ELR (cell line): ENCODE data around the gene DDX31.

Experiments used
- DNase-seq: peaks from one replicate; pipeline ENCODE4 v3.0.0-alpha.2; 2015; ENCODE audit warnings: low read depth

Gene DDX31

DNA sequence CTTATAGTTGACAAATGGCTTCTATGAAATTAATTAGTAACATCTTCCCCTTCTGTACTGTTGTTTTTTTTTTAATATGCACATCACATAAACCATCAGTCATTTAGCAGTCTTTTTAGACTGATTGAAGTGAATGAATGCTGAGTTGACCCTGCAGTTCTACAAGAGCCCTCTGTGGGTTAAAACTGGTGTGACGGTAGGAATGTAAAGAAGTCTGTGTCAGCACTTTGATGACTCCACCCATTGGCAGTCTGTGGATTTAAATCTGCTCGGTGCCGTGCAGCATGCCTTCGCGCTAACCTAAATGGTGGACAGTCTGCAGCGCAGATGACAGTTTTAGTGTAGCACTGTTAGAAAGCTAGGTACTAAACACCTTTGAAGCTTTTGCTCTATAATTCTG is 3.6 kb upstream of the DDX31 start:
- DNase-seq, result peak; percentile 76

DNA sequence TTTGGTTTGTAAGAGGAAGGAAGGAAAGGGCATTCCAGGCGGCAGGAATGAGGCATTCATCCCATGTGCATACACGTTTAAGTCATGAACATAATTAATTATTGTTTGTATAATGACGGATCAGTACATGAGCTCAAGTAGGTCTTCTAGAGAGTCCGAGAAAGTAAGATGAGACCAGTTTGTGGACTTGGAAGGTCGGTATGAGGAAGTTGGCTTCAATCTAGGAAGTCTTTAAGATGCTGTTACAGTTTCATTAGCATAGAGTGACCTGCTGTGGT is 2.6 kb upstream of the DDX31 start:
- peak; percentile 24 for DNase-seq

DNA sequence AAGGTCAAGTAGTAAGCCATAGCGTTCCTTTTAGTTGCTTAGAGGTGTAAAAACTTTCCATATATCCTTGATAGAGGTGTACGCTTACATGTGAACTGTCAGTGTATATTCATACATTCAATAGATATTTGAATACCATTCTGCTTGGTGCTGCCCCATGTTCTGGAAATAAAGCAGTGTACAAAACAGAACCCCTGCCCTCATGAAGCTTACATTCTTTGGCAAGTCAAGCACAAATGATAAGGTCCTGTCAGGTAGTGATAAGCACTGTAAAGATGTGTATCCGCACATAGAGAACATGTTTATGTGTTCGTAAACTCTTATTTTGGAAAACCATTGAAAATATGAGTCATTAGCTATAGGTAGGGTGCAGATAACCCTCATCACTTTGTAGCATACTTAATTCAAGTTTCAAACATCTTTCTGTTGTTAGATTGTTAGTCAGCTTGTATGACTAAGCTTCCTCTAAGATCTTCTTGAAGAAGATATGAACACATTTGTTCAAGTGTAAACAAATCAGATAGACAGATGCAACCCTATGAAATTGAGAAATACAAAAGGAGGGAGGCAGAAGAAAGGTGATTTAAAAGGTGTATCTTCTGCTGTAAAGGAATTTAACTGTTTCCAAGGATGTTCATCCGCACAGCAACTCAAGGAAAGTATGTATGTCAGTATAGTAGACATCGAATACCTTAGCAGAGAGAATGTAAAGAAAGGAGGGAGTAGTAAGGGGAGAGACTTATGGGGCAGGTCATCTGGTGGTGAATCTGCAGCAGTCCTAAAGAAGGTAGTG is 2.0 kb upstream of the DDX31 start:
- peak; percentile 79 for DNase-seq

DNA sequence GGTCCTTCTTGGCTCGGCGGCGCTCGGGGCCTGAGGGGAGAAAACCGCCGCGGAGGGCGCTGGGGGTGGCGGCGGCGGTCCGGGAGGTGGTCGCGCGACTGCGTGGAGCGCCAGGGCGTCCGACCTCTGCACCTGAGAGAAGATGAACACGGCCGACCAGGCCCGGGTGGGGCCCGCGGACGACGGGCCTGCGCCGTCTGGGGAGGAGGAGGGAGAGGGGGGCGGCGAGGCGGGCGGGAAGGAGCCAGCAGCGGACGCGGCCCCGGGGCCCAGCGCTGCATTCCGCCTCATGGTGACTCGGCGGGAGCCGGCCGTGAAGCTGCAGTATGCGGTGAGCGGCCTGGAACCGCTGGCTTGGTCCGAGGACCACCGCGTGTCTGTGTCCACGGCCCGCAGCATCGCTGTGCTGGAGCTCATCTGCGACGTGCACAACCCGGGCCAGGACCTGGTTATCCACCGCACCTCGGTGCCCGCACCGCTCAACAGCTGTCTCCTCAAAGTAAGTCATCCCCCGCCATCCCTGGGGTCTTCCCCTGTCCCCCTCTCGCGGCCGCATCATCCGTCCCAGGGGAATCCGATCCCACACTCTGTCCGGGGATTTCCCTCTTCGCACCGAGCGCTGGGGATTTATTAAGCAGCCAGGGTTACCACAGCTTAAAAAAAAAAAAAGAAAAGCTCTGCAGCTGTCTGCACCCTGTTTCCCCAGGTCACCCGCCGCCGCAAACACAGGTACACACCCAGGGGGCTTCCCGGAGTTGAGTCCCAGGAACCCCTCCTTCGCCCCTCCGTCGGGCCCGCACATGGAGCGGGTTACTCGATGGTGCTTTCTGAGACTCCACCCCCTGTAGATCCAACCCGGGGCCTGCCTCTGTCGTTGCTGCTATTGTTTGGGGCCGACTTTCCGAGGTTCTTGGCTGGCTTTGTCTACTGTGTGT is 941 bp upstream of the DDX31 start, which contains the start of gene GTF3C4:
Gene GTF3C4, plus strand, starts transcription at position 8 of the 935 bp plus-strand sequence. Its CDS starts 135 bp downstream, at position 143.
- peak; percentile 64 for DNase-seq

DNA sequence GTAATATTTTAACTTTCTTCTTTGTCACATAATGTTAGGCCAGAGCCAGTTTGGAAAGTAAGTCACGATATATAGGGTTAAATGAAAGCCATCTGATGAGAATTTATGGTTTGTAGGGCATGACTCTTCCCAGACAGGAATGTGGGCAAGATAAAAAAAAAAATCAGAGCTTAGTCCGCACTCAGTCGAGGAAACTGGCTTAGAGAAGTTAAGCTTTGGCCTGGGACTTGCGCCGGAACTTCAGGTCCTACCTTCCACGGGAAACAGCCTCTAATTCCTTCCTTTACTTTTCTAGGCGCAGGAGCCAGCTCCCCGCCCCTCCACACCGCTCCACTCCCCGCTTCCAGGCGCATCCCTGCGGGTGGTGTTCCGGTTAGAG is 475 bp downstream of the DDX31 start:
- peak; percentile 82 for DNase-seq

DNA sequence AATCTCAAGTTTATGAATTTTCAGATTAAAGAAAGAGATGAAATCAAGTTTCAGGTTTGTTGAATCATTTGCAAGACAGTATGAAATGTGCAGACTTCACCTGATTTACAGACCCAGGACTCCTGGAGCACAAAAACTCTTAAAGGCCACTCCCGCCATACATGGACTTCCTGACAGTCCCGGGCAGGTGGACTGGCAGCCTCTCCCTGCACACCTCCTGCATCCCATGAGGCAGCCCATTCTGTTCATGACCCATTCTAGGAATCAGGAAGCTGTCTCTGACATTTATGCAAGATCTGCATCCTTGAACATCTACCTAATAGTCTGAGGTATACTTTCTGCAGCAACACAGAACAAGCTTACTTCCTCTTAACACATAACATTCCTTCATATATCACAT is 5.9 kb downstream of the DDX31 start:
- no peak for DNase-seq

DNA sequence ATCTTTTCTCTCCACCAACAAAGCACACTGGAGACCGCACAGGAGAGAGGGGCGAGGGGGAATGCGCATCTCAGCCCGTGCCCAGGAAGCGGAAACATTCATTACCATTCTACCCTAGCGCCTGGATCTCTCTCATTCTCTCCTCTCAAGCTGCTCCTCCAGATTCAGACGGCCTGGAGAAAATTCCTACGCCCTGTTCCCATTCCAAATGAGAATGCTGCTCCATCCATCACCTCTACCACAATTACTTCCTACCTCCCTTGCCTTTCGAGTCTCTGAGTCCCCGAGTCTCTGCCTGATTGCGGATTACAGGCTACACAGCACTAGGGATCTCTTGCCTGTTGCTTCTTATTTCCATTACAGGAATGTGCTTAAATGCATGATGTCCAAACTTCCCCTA is 6.7 kb downstream of the DDX31 start:
- DNase-seq, result no peak

DNA sequence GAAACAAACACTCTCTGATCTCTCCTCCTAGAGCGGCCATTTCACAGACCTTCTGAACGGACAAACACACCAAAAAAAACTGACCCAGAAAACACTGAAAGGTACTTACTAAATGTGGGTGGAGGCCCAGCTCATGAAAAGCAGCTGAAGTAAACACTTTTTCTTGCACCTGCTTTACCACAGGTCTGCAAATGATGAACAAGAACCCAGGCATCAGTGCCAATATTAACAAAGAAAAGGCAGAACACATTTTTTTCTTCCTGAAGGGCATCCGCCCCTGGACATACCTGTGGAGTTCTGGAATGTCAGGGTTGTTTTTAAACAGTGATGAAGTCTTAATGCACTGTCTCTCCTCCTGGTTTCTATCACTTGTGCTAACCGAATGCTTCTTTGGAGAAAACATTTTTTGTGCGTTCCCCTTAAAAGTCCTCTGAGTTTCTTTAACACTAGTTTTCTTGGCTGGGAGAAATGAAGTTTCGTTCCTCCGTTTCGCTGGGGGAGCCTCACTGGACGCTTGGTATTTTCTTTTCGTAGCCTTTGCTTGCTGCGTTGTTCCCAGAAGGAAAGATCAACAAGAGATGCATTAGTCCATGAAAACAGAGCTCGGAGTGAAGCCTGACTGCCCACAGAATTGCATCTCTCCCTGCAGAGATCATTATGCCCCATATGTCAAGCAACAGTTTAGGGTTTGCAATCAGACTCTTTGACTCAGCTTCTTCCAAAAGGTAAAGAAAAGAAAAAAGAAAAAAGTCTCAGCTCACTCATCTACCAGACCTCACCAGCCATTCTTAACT is 7.4 kb downstream of the DDX31 start:
- DNase-seq, result no peak

DNA sequence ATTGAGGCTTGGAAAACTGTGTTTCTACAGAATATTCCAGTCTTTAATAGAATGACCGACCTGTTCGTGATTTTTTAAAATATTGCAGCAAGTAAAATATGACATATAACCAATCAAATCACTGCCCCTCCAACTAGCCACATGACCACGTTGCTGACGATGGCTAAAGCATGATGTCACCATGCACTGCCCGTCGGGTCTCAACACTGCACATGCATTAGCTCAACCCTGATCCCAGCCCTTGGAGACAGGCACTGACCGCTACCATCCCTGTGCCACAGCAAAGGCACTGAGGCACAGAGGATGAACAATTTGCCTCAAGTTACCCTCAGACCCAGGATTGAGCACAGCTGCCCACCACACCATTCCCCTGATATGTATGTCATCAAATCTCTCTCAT is 13.5 kb downstream of the DDX31 start:
- no peak for DNase-seq

DNA sequence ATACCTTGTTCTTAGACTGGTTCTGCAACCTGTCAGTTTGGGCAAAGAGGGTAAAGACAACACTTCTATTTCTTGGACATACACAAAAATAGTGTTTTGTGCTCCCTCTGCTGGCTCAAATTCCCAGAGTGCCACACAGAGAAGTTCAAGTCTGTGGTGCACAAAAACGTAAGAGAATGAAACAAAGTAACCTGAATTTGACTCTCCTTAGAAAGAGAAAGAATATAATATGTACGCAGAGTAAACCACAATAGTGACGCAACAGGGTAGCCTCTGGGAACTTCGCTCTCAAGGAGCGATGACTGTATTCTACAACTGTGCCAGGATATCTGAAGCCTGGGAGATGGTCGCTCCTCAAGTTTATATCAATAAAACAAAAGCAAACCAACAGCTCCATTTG is 18.5 kb downstream of the DDX31 start:
- DNase-seq, result peak; percentile 93

DNA sequence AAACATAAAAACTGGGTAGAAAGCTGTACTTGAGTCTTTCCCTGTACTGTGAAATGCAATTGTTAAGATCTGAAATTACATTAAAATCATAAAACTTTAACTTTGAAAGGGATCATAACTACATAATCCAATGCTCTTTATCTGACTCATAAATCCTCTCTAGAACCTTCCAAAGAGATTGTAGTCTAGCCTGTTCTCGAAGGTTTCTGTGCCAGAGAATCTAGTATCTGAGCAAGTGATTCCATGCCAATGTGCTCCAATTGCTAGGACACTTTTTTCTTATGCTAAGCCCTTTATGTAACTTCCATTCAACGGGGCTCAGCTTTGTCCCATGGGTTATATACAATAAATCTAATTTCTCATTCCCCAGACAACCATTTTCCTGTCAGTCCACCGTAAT is 21.1 kb downstream of the DDX31 start:
- no peak for DNase-seq

DNA sequence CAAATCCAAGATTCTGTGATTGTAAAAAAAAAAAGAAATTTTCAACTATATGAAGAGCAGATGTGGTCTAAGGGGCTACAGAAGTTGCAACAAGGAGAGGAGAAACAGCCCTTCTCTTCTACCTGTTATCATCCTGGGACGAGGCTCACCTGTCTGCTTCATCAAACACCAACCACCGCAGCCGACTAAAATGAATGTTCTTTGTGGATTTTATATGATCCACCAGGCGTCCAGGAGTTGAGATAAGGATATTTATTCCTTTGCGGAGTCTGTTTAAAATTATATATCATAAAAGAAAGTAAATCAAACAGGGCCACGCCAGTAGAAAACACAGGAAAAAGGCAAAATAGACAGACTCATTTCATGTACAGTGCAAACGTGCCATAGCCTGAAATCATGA is 21.5 kb downstream of the DDX31 start:
- DNase-seq, result no peak

DNA sequence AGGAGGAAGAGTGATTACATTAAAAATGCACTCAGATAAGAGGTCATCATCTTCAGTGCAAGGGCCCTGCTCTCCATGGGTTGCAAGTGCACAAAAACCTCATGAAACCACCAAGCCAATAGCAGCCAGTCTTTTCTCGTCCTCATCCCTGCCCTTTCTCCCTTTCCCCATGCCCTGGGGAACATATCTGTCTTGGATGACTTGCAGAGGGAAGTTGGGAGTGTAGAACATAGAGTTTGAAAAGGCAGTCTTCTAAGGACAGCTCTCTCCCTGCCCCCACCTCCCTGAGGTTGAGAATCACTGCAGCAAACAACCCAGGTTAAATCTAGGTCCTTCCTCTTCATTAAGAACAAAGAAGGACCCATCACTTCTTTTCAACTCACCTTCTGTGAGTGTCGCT is 22.0 kb downstream of the DDX31 start:
- DNase-seq, result peak; percentile 29

DNA sequence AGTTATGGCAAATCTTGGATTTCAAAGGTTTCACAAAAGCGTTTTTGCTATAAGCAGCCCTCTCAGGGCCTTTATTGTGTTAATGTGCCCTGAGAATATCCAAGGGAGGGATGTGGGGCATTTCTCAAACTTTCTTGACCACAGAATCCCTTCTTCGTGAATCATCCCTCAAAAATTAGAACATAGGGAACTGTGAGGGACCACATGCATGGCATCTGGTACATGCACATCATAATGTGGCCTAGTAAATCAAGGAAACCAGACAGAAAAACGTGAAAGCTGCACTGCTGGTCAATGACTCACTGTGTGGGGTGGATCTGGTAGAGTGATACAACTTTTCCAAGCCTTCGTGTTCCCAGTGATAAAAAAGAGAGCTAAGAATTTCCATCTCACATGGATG is 22.4 kb downstream of the DDX31 start:
- peak; percentile 98 for DNase-seq

DNA sequence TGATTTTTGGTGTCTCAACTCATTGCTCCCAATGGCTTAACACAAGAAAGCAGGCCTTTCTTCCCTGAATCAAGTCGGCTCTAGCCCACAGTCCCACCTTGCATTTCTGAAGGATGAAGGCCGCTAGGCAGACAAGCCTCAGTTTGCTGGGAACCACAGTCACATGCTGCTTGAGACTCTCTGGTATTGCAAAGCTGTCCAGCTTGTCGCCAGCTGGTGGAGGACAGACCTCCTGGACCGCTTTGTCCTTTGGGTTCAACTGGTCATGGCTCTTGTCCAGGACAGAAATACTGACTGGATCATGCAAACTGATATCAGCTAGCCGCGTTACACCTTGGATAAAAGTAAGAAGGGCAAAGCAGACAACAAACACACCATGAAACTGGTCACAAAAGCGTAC is 23.1 kb downstream of the DDX31 start:
- no peak for DNase-seq

DNA sequence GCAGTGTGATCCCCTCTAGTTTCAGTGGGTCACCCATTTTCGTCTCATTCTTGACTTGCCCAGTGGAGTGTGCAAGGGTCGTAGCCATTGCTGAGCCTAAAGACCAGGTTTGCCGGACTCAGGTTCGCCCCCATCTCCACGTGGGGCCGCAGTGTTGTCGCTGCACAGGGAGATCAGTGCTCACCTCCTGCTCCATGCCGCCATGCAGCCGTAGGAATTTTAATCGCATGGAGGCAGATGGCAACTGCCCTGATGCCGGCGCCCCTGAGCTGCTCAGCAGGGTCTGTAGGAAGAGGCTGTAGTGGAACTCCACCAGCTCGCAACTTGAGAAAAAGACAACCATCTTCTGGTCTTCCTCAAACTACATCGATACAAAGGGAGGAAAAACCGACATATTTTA is 24.1 kb downstream of the DDX31 start:
- no peak for DNase-seq

DNA sequence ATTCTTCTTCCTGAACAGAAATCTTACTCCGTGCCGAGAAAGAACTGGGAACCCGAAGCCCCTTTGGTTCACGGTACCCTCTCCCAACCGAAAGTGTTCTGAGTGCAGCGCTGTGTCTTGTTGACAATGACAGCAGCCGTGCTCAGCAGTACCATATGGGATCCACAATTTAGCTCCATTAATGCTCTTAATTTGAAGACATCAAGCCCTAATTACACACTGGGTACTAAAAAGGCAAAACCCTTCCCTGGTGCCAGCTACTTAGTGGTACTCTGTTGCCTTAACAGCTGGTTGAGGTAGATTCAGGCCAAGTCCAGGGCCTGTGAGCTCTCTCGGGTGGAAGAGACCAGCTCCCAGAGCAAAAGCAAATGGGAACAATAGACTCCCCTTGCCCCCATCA is 24.5 kb downstream of the DDX31 start:
- DNase-seq, result no peak

DNA sequence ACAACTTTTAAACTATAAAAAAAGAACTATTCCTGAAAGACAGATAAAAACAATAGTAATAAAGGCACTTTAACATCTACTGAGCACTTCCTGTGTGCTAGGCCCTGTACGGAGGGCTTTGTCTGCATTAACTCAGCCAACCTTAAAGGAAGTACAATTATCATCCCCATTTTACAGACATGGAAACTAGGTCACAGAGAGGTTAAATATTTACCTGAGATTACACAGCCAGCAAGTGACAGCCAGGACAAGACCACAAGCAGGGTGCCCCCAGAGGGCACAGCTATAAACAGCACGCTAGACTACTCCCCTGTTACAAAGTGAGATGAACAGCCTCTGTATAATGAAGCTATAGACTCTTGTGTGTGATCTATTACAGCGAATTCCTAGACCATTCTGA is 25.5 kb downstream of the DDX31 start:
- DNase-seq, result peak; percentile 39

DNA sequence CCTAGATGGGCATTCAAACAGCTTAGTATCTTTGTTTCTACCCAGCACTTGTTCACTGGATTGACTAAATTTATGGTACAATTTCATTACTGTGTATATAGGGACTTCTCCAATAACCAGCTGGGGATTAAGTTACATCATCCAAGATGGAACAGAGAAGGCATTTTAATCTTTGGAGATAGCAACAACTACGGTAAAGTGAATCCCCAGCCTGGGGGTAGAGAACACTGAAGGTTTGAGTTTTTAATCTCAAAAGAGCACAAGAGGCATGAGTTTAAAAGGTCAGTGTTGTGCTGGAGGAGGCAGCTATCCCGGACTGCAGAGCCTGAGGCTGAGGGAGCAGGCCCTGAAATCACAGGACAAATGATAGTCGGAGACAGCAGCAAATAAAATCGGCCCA is 28.6 kb downstream of the DDX31 start:
- no peak for DNase-seq

DNA sequence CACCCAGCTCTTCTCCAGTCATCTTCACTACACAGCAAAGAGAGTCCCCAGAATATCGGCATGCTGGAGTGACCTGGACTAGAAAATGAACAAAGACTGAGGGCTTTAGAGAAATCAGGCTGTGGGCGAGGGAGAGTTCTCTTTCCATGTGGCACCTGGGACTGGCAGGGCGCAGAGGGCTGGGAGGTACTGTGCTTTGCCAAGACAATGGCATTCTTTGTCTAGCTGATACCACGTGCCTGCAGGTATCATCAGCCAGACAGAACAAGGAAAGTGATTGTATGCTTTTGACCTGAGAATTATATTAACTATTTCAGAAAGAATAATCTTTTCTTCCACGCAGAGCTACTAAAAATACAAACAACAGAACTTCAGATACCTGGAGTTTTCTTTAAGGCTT is 30.5 kb downstream of the DDX31 start:
- DNase-seq, result no peak

DNA sequence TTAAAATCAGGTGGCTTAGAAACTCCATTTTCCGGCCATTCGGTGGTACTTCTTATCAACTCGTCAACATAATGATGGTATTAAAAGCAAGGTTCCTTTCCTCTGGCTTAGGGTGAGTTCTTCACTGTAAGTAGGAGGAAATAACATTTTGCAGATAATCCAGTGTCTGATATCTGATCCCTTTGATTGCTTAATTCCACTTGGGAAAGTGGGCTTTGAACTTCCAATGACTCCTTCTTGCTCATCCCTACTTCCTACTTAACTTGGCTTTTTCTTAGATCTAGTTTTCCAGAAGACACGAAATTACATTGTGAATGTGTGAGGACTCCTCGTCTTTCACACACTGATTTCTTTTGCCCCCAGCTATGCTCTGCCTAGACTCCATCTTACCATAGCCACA is 31.5 kb downstream of the DDX31 start:
- DNase-seq, result peak; percentile 31

DNA sequence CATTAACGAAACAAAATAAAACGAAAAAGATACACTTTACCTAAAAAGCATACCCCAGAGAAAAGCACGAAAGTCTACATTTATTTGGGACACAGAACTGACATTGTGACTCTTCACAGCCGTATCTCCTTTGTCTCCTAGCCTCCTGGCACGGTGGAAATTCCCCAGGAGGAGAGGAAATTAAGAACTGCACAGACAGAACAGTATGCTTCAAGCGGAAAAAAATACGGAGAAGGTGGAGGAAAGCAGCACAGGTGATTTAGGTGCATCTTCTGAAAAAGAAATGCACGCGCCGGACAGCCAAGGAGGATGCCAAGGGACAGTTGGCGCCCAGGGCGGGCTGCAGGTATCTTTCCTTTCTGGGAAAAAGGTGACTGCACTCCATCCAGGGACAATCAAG is 32.0 kb downstream of the DDX31 start:
- no peak for DNase-seq

DNA sequence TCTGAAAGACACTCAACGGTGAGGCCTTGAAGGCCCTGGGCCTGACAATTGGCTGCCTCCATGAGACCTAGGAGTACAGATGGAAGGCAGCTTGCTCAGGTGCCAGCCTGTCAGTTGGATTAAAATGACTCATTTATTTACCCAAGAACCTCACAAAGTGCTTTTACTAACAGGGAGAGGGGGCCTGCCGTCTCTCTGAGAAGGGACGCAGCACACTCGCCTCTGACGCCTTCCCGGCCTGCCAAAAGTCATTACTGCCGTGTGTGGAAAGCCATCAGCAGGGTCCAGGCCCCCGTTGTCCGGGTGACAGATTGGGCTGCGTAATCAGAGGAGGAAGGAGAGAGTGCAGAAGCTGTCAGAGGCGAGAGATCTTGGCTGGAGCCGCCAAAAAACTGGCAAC is 32.4 kb downstream of the DDX31 start:
- no peak for DNase-seq
